H1 (cell line): ENCODE measurements around the gene INPP5B. TPM values are rescaled to one million over a fixed set of nuclear protein-coding genes. Genes with fewer than 3 reads are reported as not detected.

Experiments used
- ATF3 ChIP-seq: IDR thresholded peaks from 2 replicates; pipeline ENCODE4 v1.6.1; 2011; ENCODE audit warnings: low read depth, mild to moderate bottlenecking, low read length; ENCODE audit not compliant: insufficient read depth
- CHD1 ChIP-seq: IDR thresholded peaks from 2 replicates; pipeline ENCODE4 v1.6.1; 2012; ENCODE audit warnings: low read depth, low read length, improper control_type of control experiment
- POLR2AphosphoS5 ChIP-seq: IDR thresholded peaks from 2 replicates; pipeline ENCODE4 v1.6.1; 2011; ENCODE audit warnings: low read depth, low read length
- SIRT6 ChIP-seq: IDR thresholded peaks from one replicate; pipeline ENCODE4 v1.7.1; 2012; ENCODE audit warnings: low read length, inconsistent platforms
- USF2 ChIP-seq: IDR thresholded peaks from 2 replicates; pipeline ENCODE4 v1.6.1; 2011; ENCODE audit warnings: low read length, improper control_type of control experiment
- polyA plus RNA-seq, 7 experiments: library from polyadenylated mRNA; depleted of rRNA in 3 of 7; stranded (reverse) in 5 of 7; unstranded in 2 of 7; fragments of >200 nt in 5 of 7; fragments of 200-250 nt in 2 of 7; gene quantifications; 1 replicate in 5 of 7; 2 replicates in 1 of 7; 4 replicates in 1 of 7; pipeline versions ENCODE4 v1.2.1 to v1.2.3, GENCODE V29; 2011 to 2013; ENCODE audit warnings: missing spikeins in 2 of 7, mixed read lengths in 2 of 7
- total RNA-seq: library from RNA; stranded (reverse); fragmentation: NEBNext Ultra II Directional; extraction: Animal tissue kit (Norgen Biotek cat#: 25700); gene quantifications from 2 replicates; pipeline ENCODE4 v1.2.1, GENCODE V29; 2021

Gene INPP5B
- total and polyA plus RNA-seq, 2 of the 8 experiments (the other 6 are each of a cell fraction or from before 2014, with no cell fraction given), result 14.0 to 23.7 TPM

GRCh38 chr1:37931102-37931360 is 15.8 kb downstream of the INPP5B start (continued):
- TF ChIP-seq CHD1, result no peak
- no peak for TF ChIP-seq POLR2AphosphoS5
- TF ChIP-seq ATF3, result no peak
- no peak for TF ChIP-seq SIRT6
- TF ChIP-seq USF2, result no peak
